ENCODE results near the gene LUZP2. TPM values are rescaled to one million over a fixed set of nuclear protein-coding genes. Genes with fewer than 3 reads are reported as not detected.

LUZP2 gene
- total and polyA plus RNA-seq, 4 donors = 0.04 to 8.8 (median 0.09) TPM; not detected in 1

DNA sequence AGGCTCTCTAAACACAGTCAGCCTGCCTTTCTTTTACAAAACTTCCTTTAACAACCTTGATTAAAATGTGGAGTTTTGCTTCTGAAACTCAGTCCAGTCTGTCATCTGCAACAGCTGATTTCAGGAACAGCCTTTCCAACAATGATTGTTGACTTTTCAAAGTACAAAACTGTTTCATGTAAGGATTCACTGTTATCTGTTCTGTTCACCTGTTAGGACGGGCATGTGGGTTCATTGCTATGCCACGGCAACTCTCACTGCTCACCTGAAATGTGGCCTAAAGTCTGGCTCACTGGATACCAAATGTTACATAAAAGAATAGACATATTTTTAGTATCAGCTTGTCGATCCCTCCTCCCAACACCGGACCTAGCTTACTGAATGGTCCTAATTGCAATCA is 242.8 kb downstream of the LUZP2 start:
- no peaks in the 10 kb centered on the region for H3K27me3 ChIP-seq (ENCODE audit: control insufficient read depth in 3 of 3, insufficient read depth in 3 of 3, low read length in 2 of 3)
- 86 to 90% methylated on average over 4 of the region's 4 CpGs for WGBS, 2 donors
- no peaks in the 10 kb centered on the region for H3K9me3 ChIP-seq (ENCODE audit: control insufficient read depth in 4 of 4, insufficient read depth in 3 of 4, low read length in 3 of 4)
- ATAC-seq (ENCODE audit: insufficient read depth, low FRiP score) (no peak), DNase-seq (no peak)
- H3K4me1 ChIP-seq (ENCODE audit: control insufficient read depth in 5 of 5, insufficient read depth in 5 of 5, low read length in 5 of 5) = peaks cover 0 to 4% (median 0%) of the 10 kb centered on the region in 5 donors
- H3K27ac ChIP-seq (ENCODE audit: low read depth in 1 of 2, low read length in 1 of 2) = no peak overlapping the region
- TF ChIP-seq, protein P1, sequence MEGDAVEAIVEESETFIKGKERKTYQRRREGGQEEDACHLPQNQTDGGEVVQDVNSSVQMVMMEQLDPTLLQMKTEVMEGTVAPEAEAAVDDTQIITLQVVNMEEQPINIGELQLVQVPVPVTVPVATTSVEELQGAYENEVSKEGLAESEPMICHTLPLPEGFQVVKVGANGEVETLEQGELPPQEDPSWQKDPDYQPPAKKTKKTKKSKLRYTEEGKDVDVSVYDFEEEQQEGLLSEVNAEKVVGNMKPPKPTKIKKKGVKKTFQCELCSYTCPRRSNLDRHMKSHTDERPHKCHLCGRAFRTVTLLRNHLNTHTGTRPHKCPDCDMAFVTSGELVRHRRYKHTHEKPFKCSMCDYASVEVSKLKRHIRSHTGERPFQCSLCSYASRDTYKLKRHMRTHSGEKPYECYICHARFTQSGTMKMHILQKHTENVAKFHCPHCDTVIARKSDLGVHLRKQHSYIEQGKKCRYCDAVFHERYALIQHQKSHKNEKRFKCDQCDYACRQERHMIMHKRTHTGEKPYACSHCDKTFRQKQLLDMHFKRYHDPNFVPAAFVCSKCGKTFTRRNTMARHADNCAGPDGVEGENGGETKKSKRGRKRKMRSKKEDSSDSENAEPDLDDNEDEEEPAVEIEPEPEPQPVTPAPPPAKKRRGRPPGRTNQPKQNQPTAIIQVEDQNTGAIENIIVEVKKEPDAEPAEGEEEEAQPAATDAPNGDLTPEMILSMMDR (IDR thresholded peaks at IDR 0.05; ENCODE audit: control extremely low read depth, extremely low read depth) = no peak
- no peak overlapping the region for H3K4me3 ChIP-seq
- no peak overlapping the region for H3K9ac ChIP-seq (ENCODE audit: insufficient read depth in 1 of 2, low read length in 2 of 2)
- H3K36me3 ChIP-seq (ENCODE audit: control insufficient read depth in 4 of 4, insufficient read depth in 4 of 4, low read length in 4 of 4) = no peaks in the 10 kb centered on the region

DNA sequence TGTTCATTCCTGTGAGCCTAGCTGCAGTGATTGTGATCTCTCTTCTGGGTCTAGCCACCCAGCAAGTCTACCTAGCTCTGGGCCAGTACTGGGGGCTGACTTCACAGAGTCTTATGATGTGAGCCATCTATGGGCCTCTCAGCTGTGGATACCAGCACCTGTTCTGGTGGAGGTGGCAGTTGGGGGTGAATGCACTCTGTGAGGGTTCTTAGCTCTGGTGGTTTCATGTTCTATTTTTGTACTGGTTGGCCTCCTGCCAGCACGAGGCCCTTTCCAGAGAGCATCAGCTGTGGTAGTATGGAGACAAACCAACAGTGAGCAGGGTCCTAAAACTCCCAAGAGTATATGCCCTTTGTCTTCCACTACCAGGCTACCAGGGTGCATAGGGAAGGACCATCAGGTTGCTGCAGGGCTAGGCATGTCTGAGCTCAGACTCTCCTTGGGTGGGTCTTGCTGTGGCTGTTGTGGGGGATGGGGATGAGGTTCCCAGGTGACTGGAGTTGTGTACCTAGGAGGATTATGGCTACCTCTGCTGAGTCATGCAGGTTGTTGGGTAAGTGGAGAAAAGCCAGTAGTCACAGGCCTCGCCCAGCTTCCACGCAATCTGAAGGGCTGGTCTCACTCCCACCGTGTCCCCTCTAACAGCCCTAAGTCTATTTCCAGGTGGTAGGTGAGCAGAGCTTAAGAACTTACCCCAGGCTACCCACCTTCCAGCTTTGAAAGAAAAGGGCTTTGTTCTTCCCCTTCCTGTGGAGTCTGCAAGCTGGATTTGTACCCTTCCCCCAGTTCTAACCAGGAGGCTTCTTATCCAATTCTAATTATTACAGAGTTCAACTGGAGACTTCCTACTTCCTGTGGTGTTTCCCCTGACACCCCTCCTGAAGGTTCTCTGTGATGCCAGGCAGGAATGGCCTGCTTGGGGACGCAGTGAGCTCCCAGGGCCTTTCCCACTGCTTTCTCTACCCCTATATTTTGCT is 250.7 kb downstream of the LUZP2 start:
- DNase-seq = no peak

DNA sequence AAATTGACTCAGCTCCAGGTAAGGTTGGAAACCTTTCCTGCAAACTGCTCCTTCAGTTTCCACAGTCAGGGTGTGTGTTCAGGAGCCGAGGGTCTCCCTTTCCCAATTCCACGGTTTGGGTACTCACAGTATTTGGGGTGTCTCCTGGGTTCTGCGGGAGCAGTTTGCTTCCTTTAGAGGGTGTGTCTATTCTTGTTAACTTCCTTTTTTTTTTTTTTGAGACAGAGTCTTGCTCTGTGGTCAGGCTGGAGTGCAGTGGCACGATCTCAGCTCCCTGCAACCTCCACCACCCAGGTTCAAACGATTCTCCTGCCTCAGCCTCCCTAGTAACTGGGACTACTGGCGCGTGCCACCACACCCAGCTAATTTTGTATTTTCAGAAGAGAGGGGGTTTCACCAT is 251.4 kb downstream of the LUZP2 start:
- WGBS, 2 donors = 52 to 70% methylated on average over 7 of the region's 7 CpGs
- no peak for ATAC-seq (ENCODE audit: insufficient read depth, low FRiP score)
- no peak overlapping the region for H3K9ac ChIP-seq (ENCODE audit: insufficient read depth in 1 of 2, low read length in 2 of 2)
- H3K9me3 ChIP-seq (ENCODE audit: control insufficient read depth in 4 of 4, insufficient read depth in 3 of 4, low read length in 3 of 4) = peaks cover 0 to 4% (median 0%) of the 10 kb centered on the region in 4 donors
- no peak overlapping the region for H3K27ac ChIP-seq (ENCODE audit: low read depth in 1 of 2, low read length in 1 of 2)
- no peaks in the 10 kb centered on the region for H3K36me3 ChIP-seq (ENCODE audit: control insufficient read depth in 4 of 4, insufficient read depth in 4 of 4, low read length in 4 of 4)
- H3K4me3 ChIP-seq = no peak overlapping the region
- no peak for DNase-seq
- TF ChIP-seq, protein P1 (IDR thresholded peaks at IDR 0.05; ENCODE audit: control extremely low read depth, extremely low read depth) = no peak
- H3K4me1 ChIP-seq (ENCODE audit: control insufficient read depth in 5 of 5, insufficient read depth in 5 of 5, low read length in 5 of 5) = no peaks in the 10 kb centered on the region
- H3K27me3 ChIP-seq (ENCODE audit: control insufficient read depth in 3 of 3, insufficient read depth in 3 of 3, low read length in 2 of 3) = no peaks in the 10 kb centered on the region

More for the DNA sequence above, 250.7 kb downstream of the LUZP2 start:
- no peaks in the 10 kb centered on the region for H3K4me1 ChIP-seq (ENCODE audit: control insufficient read depth in 5 of 5, insufficient read depth in 5 of 5, low read length in 5 of 5)
- WGBS, 2 donors = 84 to 85% methylated on average over 5 of the region's 5 CpGs
- peaks cover 0 to 4% (median 0%) of the 10 kb centered on the region in 4 donors for H3K9me3 ChIP-seq (ENCODE audit: control insufficient read depth in 4 of 4, insufficient read depth in 3 of 4, low read length in 3 of 4)
- no peaks in the 10 kb centered on the region for H3K36me3 ChIP-seq (ENCODE audit: control insufficient read depth in 4 of 4, insufficient read depth in 4 of 4, low read length in 4 of 4)
- TF ChIP-seq, protein P1 (IDR thresholded peaks at IDR 0.05; ENCODE audit: control extremely low read depth, extremely low read depth) = no peak
- H3K27ac ChIP-seq (ENCODE audit: low read depth in 1 of 2, low read length in 1 of 2) = no peak overlapping the region
- ATAC-seq (ENCODE audit: insufficient read depth, low FRiP score) = no peak
- no peaks in the 10 kb centered on the region for H3K27me3 ChIP-seq (ENCODE audit: control insufficient read depth in 3 of 3, insufficient read depth in 3 of 3, low read length in 2 of 3)
- H3K4me3 ChIP-seq = no peak overlapping the region
- no peak overlapping the region for H3K9ac ChIP-seq (ENCODE audit: insufficient read depth in 1 of 2, low read length in 2 of 2)
